PC-9 (cell line): Measurements from ENCODE around the gene RPL27. TPM values are rescaled to one million over a fixed set of nuclear protein-coding genes. Genes with fewer than 3 reads are reported as not detected.

Source experiments
- BruUV-seq: library from RNA; stranded (reverse); fragments of 400-500 nt; replicated peaks from 2 replicates; lab custom pipeline; 2021; lab: Mats Ljungman, UMichigan
- CTCF ChIA-PET: fragments of 300-600 bp; sonication (Branson Sonifier 250); formaldehyde crosslinking; loops from one replicate; lab custom pipeline; 2022; ENCODE audit warnings: antibody characterized with exemption; lab: Charles Lee
- POLR2A ChIA-PET: fragments of 300-600 bp; sonication (Branson Sonifier 250); formaldehyde crosslinking; loops from one replicate; lab custom pipeline; 2022; ENCODE audit warnings: antibody characterized with exemption; ENCODE audit not compliant: unreplicated experiment; lab: Charles Lee
- DNase-seq, 2 experiments: peaks; one replicate each; pipeline versions ENCODE4 v3.0.0 to v3.0.0-alpha.2; 2015 to 2022; ENCODE audit warnings: mixed read lengths in 1 of 2
- H2AFZ ChIP-seq: fragments of 200-600 bp; sonication (generic); 2 replicates; pipeline ENCODE4 v1.8.1; 2017; ENCODE audit warnings: antibody characterized with exemption
- H3F3A ChIP-seq: fragments of 200-600 bp; sonication (generic); 2 replicates; pipeline ENCODE4 v1.8.1; 2017; ENCODE audit warnings: antibody characterized with exemption, mild to moderate bottlenecking, low read depth; ENCODE audit not compliant: insufficient read depth
- H3K27ac ChIP-seq: fragments of 200-600 bp; sonication (generic); 2 replicates; pipeline ENCODE4 v1.6.1; 2016; ENCODE audit warnings: mixed run types
- H3K27me3 ChIP-seq: fragments of 200-600 bp; sonication (generic); 2 replicates; pipeline ENCODE4 v1.6.1; 2016; ENCODE audit warnings: low read depth, mixed run types; ENCODE audit not compliant: insufficient read depth
- H3K36me3 ChIP-seq: fragments of 200-600 bp; sonication (generic); 2 replicates; pipeline ENCODE4 v1.6.1; 2016; ENCODE audit warnings: low read depth, mixed run types
- H3K4me1 ChIP-seq: fragments of 200-600 bp; sonication (generic); replicated peaks from 2 replicates; pipeline ENCODE4 v1.6.1; 2016; ENCODE audit warnings: mixed run types; ENCODE audit not compliant: insufficient read depth
- H3K4me2 ChIP-seq: fragments of 200-600 bp; sonication (generic); 2 replicates; pipeline ENCODE4 v1.6.1; 2017; ENCODE audit warnings: mixed run types
- H3K4me3 ChIP-seq: fragments of 200-600 bp; sonication (generic); 2 replicates; pipeline ENCODE4 v1.6.1; 2016; ENCODE audit warnings: mixed run types
- H3K79me2 ChIP-seq: fragments of 200-600 bp; sonication (generic); 2 replicates; pipeline ENCODE4 v1.6.1; 2017; ENCODE audit warnings: low read depth, mixed run types
- H3K9me2 ChIP-seq: fragments of 200-600 bp; sonication (generic); 2 replicates; pipeline ENCODE4 v1.8.1; 2017; ENCODE audit warnings: mild to moderate bottlenecking; ENCODE audit not compliant: insufficient read depth
- H3K9me3 ChIP-seq: fragments of 200-600 bp; sonication (generic); 2 replicates; pipeline ENCODE4 v1.8.1; 2016; ENCODE audit warnings: low read depth; ENCODE audit not compliant: insufficient read depth
- H4K20me1 ChIP-seq: fragments of 200-600 bp; sonication (generic); 2 replicates; pipeline ENCODE4 v1.8.1; 2017; ENCODE audit not compliant: insufficient read depth
- CTCF ChIP-seq: fragments of 200-600 bp; sonication (generic); conservative IDR thresholded peaks from 2 replicates; pipeline ENCODE4 v1.6.1; 2017; ENCODE audit warnings: mixed run types, antibody characterized with exemption, mild to moderate bottlenecking, moderate library complexity
- EZH2 ChIP-seq: fragments of 200-600 bp; sonication (generic); IDR thresholded peaks from 2 replicates; pipeline ENCODE4 v1.8.0; 2017; ENCODE audit warnings: antibody characterized with exemption, low read depth
- intact Hi-C: fragments of 100-400 bp; cut with micrococcal nuclease; formaldehyde crosslinking; loops from one replicate; pipeline ENCODE4 v1.10.0; 2022; ENCODE audit not compliant: unreplicated experiment
- total RNA-seq: library from RNA; stranded (reverse); gene quantifications from 2 replicates; pipeline ENCODE4 v1.2.3, GENCODE V29; 2021

RPL27 gene
- total RNA-seq, 1 experiment from 2014 or later = 950 TPM

DNA sequence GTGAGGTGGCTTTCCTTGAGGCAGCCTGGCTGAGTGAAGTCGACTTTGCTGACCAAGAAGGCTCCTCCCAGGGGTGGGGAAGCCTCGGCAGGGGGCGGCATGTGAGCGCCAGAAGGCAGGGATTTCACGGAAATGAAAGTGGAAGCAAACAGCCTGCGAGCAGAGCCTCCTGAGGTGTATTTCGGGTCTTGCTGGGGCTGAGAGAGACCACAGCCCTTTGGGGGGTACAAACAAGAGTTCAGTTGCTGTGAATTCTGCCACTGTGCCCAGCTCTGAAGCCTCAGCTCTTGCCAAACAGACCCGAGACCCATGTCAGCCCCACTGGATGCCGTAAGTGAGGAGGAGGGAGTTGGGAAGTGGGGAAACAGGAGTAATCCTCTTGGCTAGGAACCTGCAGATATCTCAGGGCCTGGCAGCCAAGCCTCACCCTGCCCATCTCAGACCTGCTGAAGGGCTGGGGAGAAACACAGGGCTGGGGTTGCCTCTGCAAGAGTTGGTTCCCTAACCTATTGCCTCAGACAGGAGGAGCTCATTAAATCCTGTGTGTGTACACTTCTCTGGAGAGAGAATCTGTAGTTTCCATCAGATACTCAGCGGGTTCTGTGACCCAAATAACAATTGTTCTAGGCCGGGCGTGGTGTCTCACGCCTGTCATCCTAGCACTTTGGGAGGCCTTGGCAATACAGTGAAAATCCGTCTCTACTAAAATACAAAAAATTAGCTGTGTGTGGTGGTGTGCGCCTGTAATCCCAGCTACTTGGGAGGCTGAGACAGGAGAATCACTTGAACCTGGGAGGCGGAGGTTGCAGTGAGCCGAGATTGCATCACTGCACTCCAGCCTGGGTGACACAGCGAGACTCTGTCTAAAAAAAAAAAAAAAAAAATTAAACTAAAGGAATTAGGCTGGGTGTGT lies 8.7 kb downstream of the RPL27 start, which contains the start of gene IFI35:
Gene IFI35 (plus strand): TSS at position 146 of the 913 bp plus-strand sequence. CDS start 164 bp downstream, at position 310.
- BruUV-seq = TSS peak; percentile 10
- H3K27ac ChIP-seq = peak within 1 kb of the TSS; percentile 77
- no peaks in the 10 kb centered on the region for H3K9me2 ChIP-seq
- peaks cover 39% of the 10 kb centered on the region for H3K4me1 ChIP-seq
- peak within 1 kb of the TSS; percentile 88 for H3K4me2 ChIP-seq
- peaks cover 21% of the 10 kb centered on the region for H3K36me3 ChIP-seq
- CTCF ChIA-PET = interaction anchor here (0.6 kb wide), 1 partner anchor 474 kb away, joined by 10 read pairs; no protein-coding TSS in a partner anchor
- peaks cover 6% of the 10 kb centered on the region; the same call in 1 of the 2 replicates for H3K79me2 ChIP-seq
- POLR2A ChIA-PET = interaction anchor here (0.6 kb wide), 1 partner anchor 354 kb away, joined by 3 read pairs; no protein-coding TSS in a partner anchor
- peak within 1 kb of the TSS; percentile 72 for H2AFZ ChIP-seq
- peak; percentile 73 to 81 for DNase-seq
- H4K20me1 ChIP-seq = peaks cover 13% of the 10 kb centered on the region
- no peaks in the 10 kb centered on the region for H3K27me3 ChIP-seq
- peaks cover 73% of the 10 kb centered on the region for H3F3A ChIP-seq
- no peaks in the 10 kb centered on the region for H3K9me3 ChIP-seq
- TF ChIP-seq CTCF (peak; percentile 48; the same call in 1 of the 2 replicates), EZH2 (no peak)
- H3K4me3 ChIP-seq = peak within 1 kb of the TSS; percentile 75
- intact Hi-C loops = no loop called here

DNA sequence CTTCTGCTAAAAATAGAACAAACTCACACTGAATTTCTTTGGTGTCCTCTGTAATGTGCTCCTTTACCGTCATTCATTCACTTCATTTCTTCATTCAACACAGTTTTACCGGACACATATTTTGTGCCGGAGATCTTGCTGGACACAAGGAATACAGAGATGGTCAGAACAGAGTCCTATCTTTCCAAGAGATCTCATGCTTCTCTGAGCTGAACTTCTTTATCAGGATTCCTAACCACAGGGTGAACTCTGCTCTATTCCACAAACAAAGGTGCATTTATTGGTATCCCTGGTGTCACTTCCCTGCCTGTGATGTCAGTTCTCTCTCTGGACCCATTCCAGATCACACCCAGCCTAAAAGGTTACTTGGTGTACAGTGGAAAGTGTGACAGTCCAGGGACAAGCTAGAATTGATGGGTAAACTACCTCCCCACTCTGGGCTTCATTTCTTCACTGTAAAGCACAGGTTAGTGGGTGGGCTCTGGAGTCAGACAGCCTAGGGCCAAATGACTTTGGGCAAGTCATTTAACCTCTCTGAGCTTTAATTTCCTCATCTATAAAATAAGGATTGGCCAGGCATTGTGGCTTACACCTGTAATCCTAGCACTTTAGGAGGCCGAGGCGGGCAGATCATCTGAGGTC lies 12.6 kb downstream of the RPL27 start:
- Histone ChIP-seq H3K4me1 (peaks cover 42% of the 10 kb centered on the region), H2AFZ (no peak overlapping the region), H3K36me3 (0 out of 2 replicates have a peak, but pooled peaks cover 8% of the 10 kb centered on the region), H3K27ac (peak overlapping the region; percentile 66), H3K4me2 (peak overlapping the region; percentile 67), H3F3A (peaks cover 46% of the 10 kb centered on the region), H4K20me1 (no peaks in the 10 kb centered on the region), H3K4me3 (peak overlapping the region; percentile 38; the same call in 1 of the 2 replicates), H3K79me2 (peaks cover 6% of the 10 kb centered on the region; the same call in 1 of the 2 replicates), H3K27me3 (no peaks in the 10 kb centered on the region), H3K9me2 (no peaks in the 10 kb centered on the region), H3K9me3 (no peaks in the 10 kb centered on the region)
- CTCF ChIA-PET = interaction anchor here (0.6 kb wide), 1 partner anchor 43 kb away, joined by 3 read pairs; no protein-coding TSS in a partner anchor
- POLR2A ChIA-PET = interaction anchor here (0.6 to 0.8 kb wide), 3 partner anchors 13 to 344 kb away, joined by 3 to 8 read pairs (median 7); partner anchors contain the start of genes BRCA1 and RPL27
- no TSS peak for BruUV-seq
- DNase-seq = peak; percentile 57 to 92
- no peak for TF ChIP-seq EZH2
- no peak for TF ChIP-seq CTCF
- intact Hi-C loops = no loop called here
